AG04449 (cell line): ENCODE measurements around the gene SOX6.
"Not testable (repeated sequence)": the region's sequence is repeated elsewhere in the genome, so short reads cannot be mapped to it uniquely, and the experiment has no call there.

Experiments
- CTCF ChIA-PET: fragments of 350-600 bp; formaldehyde crosslinking; extraction: SDS; loops from one replicate; lab custom pipeline; 2021; ENCODE audit warnings: antibody characterized with exemption; lab: Yijun Ruan, JAX
- POLR2A ChIA-PET: fragments of 400-600, 350-600 bp; formaldehyde crosslinking; extraction: SDS; loops from one replicate; lab custom pipeline; 2020; ENCODE audit warnings: antibody characterized with exemption, inconsistent platforms; lab: Yijun Ruan, JAX
- DNase-seq: peaks from one replicate; pipeline ENCODE4 v3.0.0-alpha.2; 2010; ENCODE audit warnings: low read depth, low spot score
- H3K4me3 ChIP-seq: 2 replicates; pipeline ENCODE4 v1.5.1; 2011; ENCODE audit warnings: low read depth, mild to moderate bottlenecking, control low read depth, low read length
- TF ChIP-seq, protein P1 (sequence below): IDR thresholded peaks from one replicate; pipeline ENCODE4 v1.5.1; 2011; ENCODE audit warnings: mild to moderate bottlenecking, moderate library complexity, low read length, control low read depth, inconsistent platforms; ENCODE audit not compliant: insufficient read depth; ENCODE audit errors: missing control alignments

Gene SOX6

DNA sequence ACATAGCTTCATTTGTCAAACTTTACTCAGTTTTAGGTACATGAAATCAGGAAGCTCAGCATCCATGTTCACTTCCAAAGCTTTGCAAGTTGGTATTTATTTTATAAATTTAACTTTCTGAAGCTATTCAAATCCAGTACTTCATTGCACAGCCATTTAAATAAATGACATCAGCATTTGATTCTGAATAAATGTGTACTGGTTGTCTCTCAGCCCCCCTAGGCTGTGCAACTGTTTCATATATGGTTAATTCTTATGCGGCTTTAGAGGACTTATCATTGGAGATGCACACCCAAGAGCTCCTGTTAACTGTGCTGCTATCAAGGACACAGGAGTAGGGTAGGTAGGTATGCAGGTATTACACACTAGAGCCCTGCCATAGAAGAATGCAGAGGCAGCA lies 325.1 kb downstream of the SOX6 start:
- DNase-seq, result no peak
- TF ChIP-seq, protein P1, sequence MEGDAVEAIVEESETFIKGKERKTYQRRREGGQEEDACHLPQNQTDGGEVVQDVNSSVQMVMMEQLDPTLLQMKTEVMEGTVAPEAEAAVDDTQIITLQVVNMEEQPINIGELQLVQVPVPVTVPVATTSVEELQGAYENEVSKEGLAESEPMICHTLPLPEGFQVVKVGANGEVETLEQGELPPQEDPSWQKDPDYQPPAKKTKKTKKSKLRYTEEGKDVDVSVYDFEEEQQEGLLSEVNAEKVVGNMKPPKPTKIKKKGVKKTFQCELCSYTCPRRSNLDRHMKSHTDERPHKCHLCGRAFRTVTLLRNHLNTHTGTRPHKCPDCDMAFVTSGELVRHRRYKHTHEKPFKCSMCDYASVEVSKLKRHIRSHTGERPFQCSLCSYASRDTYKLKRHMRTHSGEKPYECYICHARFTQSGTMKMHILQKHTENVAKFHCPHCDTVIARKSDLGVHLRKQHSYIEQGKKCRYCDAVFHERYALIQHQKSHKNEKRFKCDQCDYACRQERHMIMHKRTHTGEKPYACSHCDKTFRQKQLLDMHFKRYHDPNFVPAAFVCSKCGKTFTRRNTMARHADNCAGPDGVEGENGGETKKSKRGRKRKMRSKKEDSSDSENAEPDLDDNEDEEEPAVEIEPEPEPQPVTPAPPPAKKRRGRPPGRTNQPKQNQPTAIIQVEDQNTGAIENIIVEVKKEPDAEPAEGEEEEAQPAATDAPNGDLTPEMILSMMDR, result no peak
- no peak overlapping the region for H3K4me3 ChIP-seq
- ChIA-PET POLR2A (no interaction called here), CTCF (no interaction called here)

GRCh38 chr11:16030664-16031063 lies 325.7 kb downstream of the SOX6 start:
- no peak for DNase-seq
- ChIA-PET POLR2A (no interaction called here), CTCF (no interaction called here)
- H3K4me3 ChIP-seq, result no peak overlapping the region
- TF ChIP-seq, protein P1, result no peak

DNA sequence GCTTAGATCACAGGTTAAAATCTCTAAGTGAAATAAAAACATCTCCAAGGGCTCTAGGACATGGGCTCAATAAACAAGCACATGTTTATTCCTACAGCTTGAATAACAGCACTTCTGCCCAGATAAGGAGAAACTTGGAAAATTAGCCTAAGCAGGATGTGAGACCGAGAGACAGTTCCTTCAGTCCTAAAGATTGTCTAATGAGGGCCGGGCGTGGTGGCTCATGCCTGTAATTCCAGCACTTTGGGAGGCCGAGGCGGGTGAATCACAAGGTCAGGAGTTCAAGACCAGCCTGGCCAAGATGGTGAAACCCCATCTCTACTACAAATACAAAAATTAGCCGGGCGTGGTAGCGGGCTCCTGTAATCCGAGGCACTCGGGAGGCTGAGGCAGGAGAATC lies 327.2 kb downstream of the SOX6 start:
- DNase-seq, H3K4me3 ChIP-seq, POLR2A ChIA-PET: not testable (repeated sequence)
- CTCF ChIA-PET, result interaction anchor here (0.8 to 1.6 kb wide), 3 partner anchors 9 to 177 kb away, joined by 3 read pairs; no protein-coding TSS in a partner anchor

DNA sequence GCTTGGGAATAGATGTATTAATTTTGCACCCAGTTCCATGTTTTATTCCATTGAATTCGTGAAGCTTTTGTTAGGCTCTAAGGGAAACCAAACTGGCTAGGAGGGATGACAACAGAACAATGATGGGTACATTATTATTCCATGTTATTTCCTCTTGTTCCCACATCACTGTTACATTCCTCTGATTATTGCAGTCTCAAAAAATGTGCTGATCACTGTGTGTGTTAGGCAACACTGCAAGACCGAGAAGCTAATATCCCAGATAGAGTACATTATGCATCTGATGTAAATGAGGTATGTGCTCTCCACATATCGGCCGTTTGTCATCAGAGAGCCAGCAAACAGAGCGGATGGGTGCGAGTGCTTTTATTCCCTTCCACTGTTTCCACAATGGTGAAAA lies 327.9 kb downstream of the SOX6 start:
- TF ChIP-seq, protein P1, result no peak
- CTCF ChIA-PET, result interaction anchor here (0.8 to 1.6 kb wide), 3 partner anchors 8 to 176 kb away, joined by 3 read pairs; no protein-coding TSS in a partner anchor
- DNase-seq, result peak; percentile 28
- H3K4me3 ChIP-seq, result no peak overlapping the region
- POLR2A ChIA-PET, result no interaction called here

DNA sequence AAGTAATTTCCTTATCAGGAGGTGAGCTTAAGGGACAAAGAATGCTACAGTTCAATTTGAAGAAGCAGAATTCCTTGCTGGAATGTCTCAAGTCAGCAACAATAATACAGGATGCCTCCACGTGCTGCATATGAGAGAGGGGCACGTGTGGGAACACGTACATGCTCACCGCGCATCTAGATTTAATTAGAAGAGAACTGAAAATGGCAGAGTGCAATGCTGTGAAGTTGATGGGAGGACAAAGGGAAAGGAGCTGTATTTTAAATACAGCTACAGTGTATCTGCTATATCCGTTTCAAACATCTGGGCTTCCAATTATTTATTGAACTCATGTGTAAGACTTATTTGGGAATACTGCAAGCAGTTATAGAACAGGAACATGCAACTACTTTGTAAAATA lies 328.7 kb downstream of the SOX6 start:
- TF ChIP-seq, protein P1, result no peak
- no peak for DNase-seq
- ChIA-PET POLR2A (no interaction called here), CTCF (interaction anchor here (0.5 to 1.2 kb wide), 3 partner anchors 7 to 13 kb away, joined by 3 to 4 read pairs (median 3); no protein-coding TSS in a partner anchor)
- H3K4me3 ChIP-seq, result no peak overlapping the region

DNA sequence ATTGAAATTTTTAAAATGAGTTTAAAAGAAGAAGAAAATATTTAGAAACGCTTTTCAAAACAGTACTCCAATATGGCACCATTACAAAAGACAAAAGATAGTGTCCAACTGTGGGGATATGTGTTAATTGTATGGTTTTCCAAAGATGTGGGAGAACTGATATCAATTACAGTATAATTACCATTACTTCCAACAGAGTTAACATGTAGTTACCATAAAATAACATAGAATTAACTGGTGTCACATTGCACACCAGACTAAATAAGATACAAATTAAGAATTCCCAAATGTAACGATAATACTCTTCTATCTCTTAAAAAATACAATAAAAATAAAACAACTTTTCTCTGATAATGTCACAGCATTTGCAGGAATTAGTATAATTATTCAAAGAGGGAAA lies 329.5 kb downstream of the SOX6 start:
- TF ChIP-seq, protein P1, result no peak
- no peak for DNase-seq
- H3K4me3 ChIP-seq, result no peak overlapping the region
- ChIA-PET POLR2A (no interaction called here), CTCF (interaction anchor here (1.5 kb wide), 1 partner anchor 22 kb away, joined by 3 read pairs; no protein-coding TSS in a partner anchor)

GRCh38 chr11:16018931-16019330 lies 337.4 kb downstream of the SOX6 start:
- TF ChIP-seq, protein P1, result no peak
- CTCF ChIA-PET, result interaction anchor here (0.7 kb wide), 1 partner anchor 9 kb away, joined by 3 read pairs; no protein-coding TSS in a partner anchor
- POLR2A ChIA-PET, result no interaction called here
- DNase-seq, result no peak
- no peak overlapping the region for H3K4me3 ChIP-seq
